ENCODE measurements around the gene SYNGR3. TPM values are rescaled to one million over a fixed set of nuclear protein-coding genes. Genes with fewer than 3 reads are reported as not detected.

Gene SYNGR3
- total RNA-seq, 4 donors from 2014 or later: 1.3 to 3.9 (median 3.3) TPM; not detected in 1

- Histone ChIP-seq H3K4me3 (no peak overlapping the region), H3K4me1 (peaks cover 0 to 15% (median 6%) of the 10 kb centered on the region in 4 donors), H3K9me3 (no peaks in the 10 kb centered on the region), H3K36me3 (no peaks in the 10 kb centered on the region), H3K27ac (peak overlapping the region in 1 of 4 donors; percentile 71), H3K27me3 (peaks cover 0 to 18% of the 10 kb centered on the region in 2 donors)
- DNase-seq: no peak
- TF ChIP-seq CTCF (IDR thresholded peaks at IDR 0.05): no peak
- TF ChIP-seq POLR2A (IDR thresholded peaks at IDR 0.05): no peak
These were observed 26.7 kb downstream of the SYNGR3 start for GRCh38 chr16:2016407-2016922.

GRCh38 chr16:2019518-2019920, 29.7 kb downstream of the SYNGR3 start, which contains the start of gene NPW:
Gene NPW (plus strand): TSS chr16:2019785.
- TF ChIP-seq POLR2A (IDR thresholded peaks at IDR 0.05) (no peak), CTCF (IDR thresholded peaks at IDR 0.05) (no peak)
- no peak for DNase-seq
- H3K4me1 ChIP-seq: peaks cover 4 to 31% (median 13%) of the 10 kb centered on the region in 4 donors
- no peaks in the 10 kb centered on the region for H3K9me3 ChIP-seq
- H3K27me3 ChIP-seq: peaks cover 0 to 18% of the 10 kb centered on the region in 2 donors
- H3K27ac ChIP-seq: no peak within 1 kb of the TSS
- H3K4me3 ChIP-seq: peak within 1 kb of the TSS in 2 of 4 donors; percentile 7 to 16
- H3K36me3 ChIP-seq: no peaks in the 10 kb centered on the region

GRCh38 chr16:2019921-2020831, 30.4 kb downstream of the SYNGR3 start:
- Histone ChIP-seq H3K9me3 (no peaks in the 10 kb centered on the region), H3K4me3 (peak overlapping the region in 2 of 4 donors; percentile 7 to 16), H3K27ac (no peak overlapping the region), H3K4me1 (peaks cover 4 to 31% (median 13%) of the 10 kb centered on the region in 4 donors), H3K36me3 (no peaks in the 10 kb centered on the region), H3K27me3 (peaks cover 0 to 18% of the 10 kb centered on the region in 2 donors)
- DNase-seq: no peak
- TF ChIP-seq POLR2A (IDR thresholded peaks at IDR 0.05): no peak
- no peak for TF ChIP-seq CTCF (IDR thresholded peaks at IDR 0.05)

GRCh38 chr16:2022723-2023091, 32.9 kb downstream of the SYNGR3 start:
- DNase-seq: no peak
- no peaks in the 10 kb centered on the region for H3K9me3 ChIP-seq
- TF ChIP-seq POLR2A (IDR thresholded peaks at IDR 0.05) (no peak), CTCF (IDR thresholded peaks at IDR 0.05) (no peak)
- H3K36me3 ChIP-seq: no peaks in the 10 kb centered on the region
- peaks cover 0 to 18% of the 10 kb centered on the region in 2 donors for H3K27me3 ChIP-seq
- H3K4me1 ChIP-seq: peaks cover 4 to 46% (median 19%) of the 10 kb centered on the region in 4 donors
- H3K27ac ChIP-seq: peak overlapping the region in 2 of 4 donors; percentile 4 to 76
- peak overlapping the region in 3 of 4 donors; percentile 13 to 43 (median 40) for H3K4me3 ChIP-seq

- TF ChIP-seq CTCF (IDR thresholded peaks at IDR 0.05) (peak; percentile 97 to 99 (median 99)), POLR2A (IDR thresholded peaks at IDR 0.05) (peak in 1 of 2 donors; percentile 41)
- H3K27me3 ChIP-seq: peaks cover 0 to 18% of the 10 kb centered on the region in 2 donors
- H3K4me3 ChIP-seq: peak overlapping the region; percentile 13 to 43 (median 28)
- peak overlapping the region; percentile 44 to 80 (median 68) for H3K27ac ChIP-seq
- no peaks in the 10 kb centered on the region for H3K9me3 ChIP-seq
- H3K4me1 ChIP-seq: peaks cover 4 to 52% (median 19%) of the 10 kb centered on the region in 4 donors
- DNase-seq: peak; percentile 90 to 99 (median 97)
- H3K36me3 ChIP-seq: no peaks in the 10 kb centered on the region
These were observed 33.6 kb downstream of the SYNGR3 start for GRCh38 chr16:2023092-2024031.
